Endothelial cell of umbilical vein (primary cell): ENCODE results near the gene DESI2. TPM values are rescaled to one million over a fixed set of nuclear protein-coding genes. Genes with fewer than 3 reads are reported as not detected.

ENCODE experiments used
- BruUV-seq: library from RNA; stranded (reverse); fragments of 400-500 nt; replicated peaks from 2 replicates; lab custom pipeline; 2021; lab: Mats Ljungman, UMichigan
- CTCF ChIA-PET: fragments of 300-600, 350-600 bp; sonication (Branson Sonifier 250); formaldehyde crosslinking; loops from one replicate; lab custom pipeline; 2021; ENCODE audit warnings: antibody characterized with exemption, inconsistent platforms; lab: Charles Lee
- POLR2A ChIA-PET: fragments of 300-600, 350-600 bp; sonication (Branson Sonifier 250); formaldehyde crosslinking; loops from one replicate; lab custom pipeline; 2021; ENCODE audit warnings: antibody characterized with exemption, inconsistent platforms; lab: Charles Lee
- DNase-seq: peaks from one replicate; pipeline ENCODE4 v3.0.0-alpha.2; 2011; ENCODE audit warnings: low read depth, low spot score
- FAIRE-seq: peaks from 2 replicates; lab custom pipeline; 2011; peaks lifted over from hg19 to GRCh38; lab: Jason Lieb, UNC
- H2AFZ ChIP-seq: 2 replicates; pipeline ENCODE4 v1.6.0; 2012; ENCODE audit warnings: low read depth, low read length, control low read depth, inconsistent platforms
- H3K27ac ChIP-seq: 2 replicates; pipeline ENCODE4 v1.5.1; 2011; ENCODE audit warnings: low read depth, mild to moderate bottlenecking, control low read depth, low read length, moderate library complexity; ENCODE audit not compliant: insufficient read depth
- H3K27me3 ChIP-seq, 2 experiments: 2 replicates each; pipeline versions ENCODE4 v1.6.0 to v1.6.1; 2011; ENCODE audit warnings: low read length in 2 of 2, mixed read lengths in 1 of 2; ENCODE audit not compliant: control insufficient read depth in 2 of 2, insufficient read depth in 2 of 2
- H3K36me3 ChIP-seq, 2 experiments: 2 replicates in 1 of 2; 3 replicates in 1 of 2; pipeline ENCODE4 v1.5.1; 2011; ENCODE audit warnings: low read length in 2 of 2, mild to moderate bottlenecking in 1 of 2, moderate library complexity in 1 of 2; ENCODE audit not compliant: control insufficient read depth in 2 of 2, insufficient read depth in 2 of 2; ENCODE audit errors: extremely low read depth in 1 of 2
- H3K4me1 ChIP-seq: 3 replicates; pipeline ENCODE4 v1.5.1; 2011; ENCODE audit warnings: mild to moderate bottlenecking, low read length; ENCODE audit not compliant: control insufficient read depth, insufficient read depth; ENCODE audit errors: extremely low read depth
- H3K4me2 ChIP-seq: 2 replicates; pipeline ENCODE4 v1.6.1; 2011; ENCODE audit warnings: low read length, control low read depth, mixed read lengths; ENCODE audit not compliant: insufficient read depth
- H3K4me3 ChIP-seq, 3 experiments: fragments of 200-600 bp in 1 of 3; sonication (generic), shearing (Covaris generic) in 1 of 3; replicated peaks in 1 of 3; 2 replicates each; pipeline ENCODE4 v1.5.1; 2011 to 2016; ENCODE audit warnings: control low read depth in 3 of 3, low read length in 3 of 3, mild to moderate bottlenecking in 2 of 3, inconsistent platforms in 1 of 3, low read depth in 1 of 3, moderate library complexity in 1 of 3; ENCODE audit not compliant: insufficient read depth in 1 of 3
- H3K79me2 ChIP-seq: 2 replicates; pipeline ENCODE4 v1.6.0; 2012; ENCODE audit warnings: low read length, inconsistent platforms; ENCODE audit not compliant: control insufficient read depth, insufficient read depth
- H3K9ac ChIP-seq: replicated peaks from 2 replicates; pipeline ENCODE3; 2011; ENCODE audit warnings: low read length, control low read depth; ENCODE audit not compliant: insufficient read depth; ENCODE audit errors: extremely low read depth
- H3K9me1 ChIP-seq: replicated peaks from 3 replicates; pipeline ENCODE4 v1.6.0; 2011; ENCODE audit warnings: mild to moderate bottlenecking, low read length; ENCODE audit not compliant: control insufficient read depth, insufficient read depth; ENCODE audit errors: extremely low read depth
- H3K9me3 ChIP-seq: replicated peaks from 2 replicates; pipeline ENCODE4 v1.5.1; 2012; ENCODE audit warnings: low read length, inconsistent platforms; ENCODE audit not compliant: control insufficient read depth, insufficient read depth
- H4K20me1 ChIP-seq: replicated peaks from 2 replicates; pipeline ENCODE3; 2011; ENCODE audit warnings: mild to moderate bottlenecking, low read length; ENCODE audit not compliant: control insufficient read depth, insufficient read depth; ENCODE audit errors: extremely low read depth
- CTCF ChIP-seq, 2 donors: IDR thresholded peaks; 1 replicate in 1 of 2; 2 replicates in 1 of 2; pipeline ENCODE4 v1.5.1; 2011; ENCODE audit warnings: low read length in 2 of 2, mild to moderate bottlenecking in 2 of 2, moderate library complexity in 2 of 2, control low read depth in 1 of 2, inconsistent platforms in 1 of 2, low read depth in 1 of 2; ENCODE audit not compliant: insufficient read depth in 1 of 2; ENCODE audit errors: extremely low read depth in 1 of 2
- EZH2 ChIP-seq: IDR thresholded peaks from 2 replicates; pipeline ENCODE4 v1.6.1; 2012; ENCODE audit warnings: borderline replicate concordance, low read depth, mild to moderate bottlenecking, moderate library complexity, low read length, inconsistent platforms; ENCODE audit not compliant: severe bottlenecking
- FOS ChIP-seq: IDR thresholded peaks from 2 replicates; pipeline ENCODE4 v1.6.1; 2011; ENCODE audit warnings: mild to moderate bottlenecking, low read length, moderate library complexity, borderline replicate concordance; ENCODE audit not compliant: insufficient read depth
- GATA2 ChIP-seq: IDR thresholded peaks from 2 replicates; pipeline ENCODE4 v1.7.0; 2011; ENCODE audit warnings: low read depth, mild to moderate bottlenecking, moderate library complexity, mixed read lengths, low read length; ENCODE audit not compliant: insufficient read length, insufficient read depth
- JUN ChIP-seq: IDR thresholded peaks from 2 replicates; pipeline ENCODE4 v1.6.1; 2011; ENCODE audit warnings: borderline replicate concordance, low read depth; ENCODE audit not compliant: insufficient read length, insufficient read depth
- MAX ChIP-seq: IDR thresholded peaks from 2 replicates; pipeline ENCODE4 v1.6.1; 2011; ENCODE audit not compliant: insufficient read depth, insufficient read length
- MYC ChIP-seq: IDR thresholded peaks from one replicate; pipeline ENCODE4 v1.6.1; 2011; ENCODE audit warnings: mild to moderate bottlenecking, low read depth, low read length
- POLR2A ChIP-seq: IDR thresholded peaks from 2 replicates; pipeline ENCODE4 v1.6.1; 2012; ENCODE audit warnings: low read depth, mild to moderate bottlenecking, control low read depth, low read length
- POLR2AphosphoS5 ChIP-seq: IDR thresholded peaks from 2 replicates; pipeline ENCODE4 v1.6.1; 2012; ENCODE audit warnings: low read depth, mild to moderate bottlenecking, control low read depth, low read length, moderate library complexity; ENCODE audit not compliant: insufficient read depth
- dilution Hi-C: fragments of 300-500 bp; cut with MboI; formaldehyde crosslinking; loops from one replicate; pipeline ENCODE4 v1.15.0; 2019; ENCODE audit warnings: low sequenced_read_pairs; ENCODE audit not compliant: extremely low pct_ligation_motif_present
- intact Hi-C: fragments of 100-400 bp; cut with micrococcal nuclease; formaldehyde crosslinking; loops from one replicate; pipeline ENCODE4 v1.10.0; 2022
- polyA plus RNA-seq, 4 experiments: library from polyadenylated mRNA; depleted of rRNA in 3 of 4; stranded (reverse) in 3 of 4; unstranded in 1 of 4; fragments of >200 nt; gene quantifications; 2 replicates each; pipeline versions ENCODE4 v1.2.1 to v1.2.3, GENCODE V29; 2011 to 2012; ENCODE audit warnings: missing spikeins in 1 of 4
- total RNA-seq: library from RNA; stranded (reverse); gene quantifications from 2 replicates; pipeline ENCODE4 v1.2.3, GENCODE V29; 2021

Gene DESI2
- total and polyA plus RNA-seq, 2 donors (not counting 3 experiments of a cell fraction or from before 2014, with no cell fraction given) = 22.9 to 37.2 TPM

- ChIA-PET CTCF (interaction anchor here (1.2 kb wide), 1 partner anchor 17 kb away, joined by 3 read pairs; no protein-coding TSS in a partner anchor), POLR2A (no interaction called here)
- no peak for FAIRE-seq
- Histone ChIP-seq H3K79me2 (no peaks in the 10 kb centered on the region), H3K9ac (no peak overlapping the region), H3K36me3 (no peaks in the 10 kb centered on the region), H3K9me3 (no peaks in the 10 kb centered on the region), H3K4me1 (no peaks in the 10 kb centered on the region), H3K4me3 (no peak overlapping the region), H3K27ac (no peak overlapping the region), H3K9me1 (no peaks in the 10 kb centered on the region), H4K20me1 (no peaks in the 10 kb centered on the region), H2AFZ (no peak overlapping the region), H3K27me3 (no peaks in the 10 kb centered on the region), H3K4me2 (no peak overlapping the region)
- BruUV-seq = no TSS peak
- dilution Hi-C loops (no loop called here), intact Hi-C loops (no loop called here)
- TF ChIP-seq MYC (no peak), POLR2A (no peak), POLR2AphosphoS5 (no peak), CTCF (IDR thresholded peaks at IDR 0.05; ENCODE audit: extremely low read depth in 1 of 2, insufficient read depth in 1 of 2, low read depth in 1 of 2, low read length in 2 of 2) (no peak), EZH2 (no peak), GATA2 (no peak), MAX (no peak), FOS (no peak), JUN (no peak)
- no peak for DNase-seq
Observed at GRCh38 chr1:244628789-244629188, 24.1 kb upstream of the DESI2 start.
